ENCODE results near the gene ANK3. TPM values are rescaled to one million over a fixed set of nuclear protein-coding genes. Genes with fewer than 3 reads are reported as not detected.

The ANK3 gene
- total and polyA plus RNA-seq, 2 donors (not counting 3 experiments of a cell fraction or from before 2014, with no cell fraction given): 0.88 to 8.5 TPM

DNA sequence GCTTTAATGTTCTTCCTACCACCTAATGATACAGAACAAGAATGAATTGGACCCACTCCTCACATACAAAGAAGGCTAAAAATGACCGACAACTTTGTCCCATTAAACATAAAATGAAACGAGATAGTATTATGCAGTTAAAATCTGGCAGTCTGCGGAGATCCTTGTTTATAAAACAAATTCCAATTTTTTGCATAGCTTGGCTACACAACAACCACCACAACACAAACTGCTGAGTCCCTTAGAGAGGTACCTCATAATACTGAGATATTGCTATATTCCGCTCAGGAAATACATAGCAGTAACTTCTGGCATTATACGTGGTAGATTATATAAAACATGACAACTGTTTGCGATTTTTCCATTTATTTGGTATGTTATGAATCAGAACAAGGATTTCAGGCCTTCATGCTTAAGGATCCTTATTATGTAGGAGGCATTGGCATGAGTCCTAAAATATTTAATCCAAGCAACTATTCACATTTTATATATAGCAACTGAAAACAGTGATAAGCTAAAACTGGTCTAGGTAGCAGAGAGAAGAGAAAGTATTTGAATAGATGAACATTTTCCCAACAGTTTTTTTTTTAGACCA, 96.0 kb downstream of the ANK3 start:
- H4K20me1 ChIP-seq (replicated peaks; ENCODE audit: control insufficient read depth, extremely low read depth, insufficient read depth, low read length): no peaks in the 10 kb centered on the region
- no peak overlapping the region for H2AFZ ChIP-seq (ENCODE audit: low read depth, low read length)
- FAIRE-seq (no peak), DNase-seq (ENCODE audit: low read depth, low spot score) (no peak)
- no peak overlapping the region for H3K27ac ChIP-seq (ENCODE audit: insufficient read depth, low read depth, low read length)
- H3K4me3 ChIP-seq (replicated peaks in 1 of 3; ENCODE audit: insufficient read depth in 1 of 3, low read depth in 1 of 3, low read length in 3 of 3): no peak overlapping the region
- H3K9ac ChIP-seq (replicated peaks; ENCODE audit: extremely low read depth, insufficient read depth, low read length): no peak overlapping the region
- BruUV-seq (replicated peaks): no TSS peak
- no peaks in the 10 kb centered on the region for H3K36me3 ChIP-seq (ENCODE audit: control insufficient read depth in 2 of 2, extremely low read depth in 1 of 2, insufficient read depth in 2 of 2, low read length in 2 of 2)
- ChIA-PET POLR2A (no interaction called here), CTCF (interaction anchor here (1.3 to 2.8 kb wide), 3 partner anchors 10 to 179 kb away, joined by 3 to 11 read pairs (median 3); no protein-coding TSS in a partner anchor)
- no peaks in the 10 kb centered on the region for H3K9me1 ChIP-seq (replicated peaks; ENCODE audit: control insufficient read depth, extremely low read depth, insufficient read depth, low read length)
- TF ChIP-seq EZH2 (IDR thresholded peaks at IDR 0.05; ENCODE audit: borderline replicate concordance, low read depth, low read length, severe bottlenecking): no peak
- no peak for TF ChIP-seq POLR2A (IDR thresholded peaks at IDR 0.05; ENCODE audit: low read depth, low read length)
- no peak for TF ChIP-seq JUN (IDR thresholded peaks at IDR 0.05; ENCODE audit: borderline replicate concordance, insufficient read depth, insufficient read length, low read depth)
- no peak for TF ChIP-seq GATA2 (IDR thresholded peaks at IDR 0.05; ENCODE audit: insufficient read depth, insufficient read length, low read depth, low read length)
- TF ChIP-seq MYC (IDR thresholded peaks at IDR 0.05; ENCODE audit: low read depth, low read length): no peak
- TF ChIP-seq POLR2AphosphoS5 (IDR thresholded peaks at IDR 0.05; ENCODE audit: insufficient read depth, low read depth, low read length): no peak
- no peak for TF ChIP-seq FOS (IDR thresholded peaks at IDR 0.05; ENCODE audit: borderline replicate concordance, insufficient read depth, low read length)
- TF ChIP-seq MAX (IDR thresholded peaks at IDR 0.05; ENCODE audit: insufficient read depth, insufficient read length): no peak
- TF ChIP-seq, protein P1, sequence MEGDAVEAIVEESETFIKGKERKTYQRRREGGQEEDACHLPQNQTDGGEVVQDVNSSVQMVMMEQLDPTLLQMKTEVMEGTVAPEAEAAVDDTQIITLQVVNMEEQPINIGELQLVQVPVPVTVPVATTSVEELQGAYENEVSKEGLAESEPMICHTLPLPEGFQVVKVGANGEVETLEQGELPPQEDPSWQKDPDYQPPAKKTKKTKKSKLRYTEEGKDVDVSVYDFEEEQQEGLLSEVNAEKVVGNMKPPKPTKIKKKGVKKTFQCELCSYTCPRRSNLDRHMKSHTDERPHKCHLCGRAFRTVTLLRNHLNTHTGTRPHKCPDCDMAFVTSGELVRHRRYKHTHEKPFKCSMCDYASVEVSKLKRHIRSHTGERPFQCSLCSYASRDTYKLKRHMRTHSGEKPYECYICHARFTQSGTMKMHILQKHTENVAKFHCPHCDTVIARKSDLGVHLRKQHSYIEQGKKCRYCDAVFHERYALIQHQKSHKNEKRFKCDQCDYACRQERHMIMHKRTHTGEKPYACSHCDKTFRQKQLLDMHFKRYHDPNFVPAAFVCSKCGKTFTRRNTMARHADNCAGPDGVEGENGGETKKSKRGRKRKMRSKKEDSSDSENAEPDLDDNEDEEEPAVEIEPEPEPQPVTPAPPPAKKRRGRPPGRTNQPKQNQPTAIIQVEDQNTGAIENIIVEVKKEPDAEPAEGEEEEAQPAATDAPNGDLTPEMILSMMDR (IDR thresholded peaks at IDR 0.05; ENCODE audit: extremely low read depth in 1 of 2, insufficient read depth in 1 of 2, low read depth in 1 of 2, low read length in 2 of 2): no peak
- H3K79me2 ChIP-seq (ENCODE audit: control insufficient read depth, insufficient read depth, low read length): no peaks in the 10 kb centered on the region
- H3K9me3 ChIP-seq (replicated peaks; ENCODE audit: control insufficient read depth, insufficient read depth, low read length): no peaks in the 10 kb centered on the region
- intact Hi-C loops (cut with micrococcal nuclease): no loop called here
- no peak overlapping the region for H3K4me2 ChIP-seq (ENCODE audit: insufficient read depth, low read length)
- no peaks in the 10 kb centered on the region for H3K27me3 ChIP-seq (ENCODE audit: control insufficient read depth in 2 of 2, insufficient read depth in 2 of 2, low read length in 2 of 2)
- dilution Hi-C loops (cut with MboI; ENCODE audit: extremely low pct_ligation_motif_present, low sequenced_read_pairs): no loop called here
- H3K4me1 ChIP-seq (ENCODE audit: control insufficient read depth, extremely low read depth, insufficient read depth, low read length): no peaks in the 10 kb centered on the region
